Measurements from ENCODE around the gene CAMK1D. TPM values are rescaled to one million over a fixed set of nuclear protein-coding genes. Genes with fewer than 3 reads are reported as not detected.

CAMK1D gene
- total RNA-seq, 1 donor from 2014 or later: 1.8 TPM

- Histone ChIP-seq H3K27me3 (ENCODE audit: control insufficient read depth, insufficient read depth, low read length) (no peaks in the 10 kb centered on the region), H3K36me3 (ENCODE audit: control insufficient read depth, insufficient read depth, low read length) (no peaks in the 10 kb centered on the region), H3K4me3 (ENCODE audit: low read depth, low read length) (no peak overlapping the region)
- no peak for FAIRE-seq
- TF ChIP-seq, protein P1, sequence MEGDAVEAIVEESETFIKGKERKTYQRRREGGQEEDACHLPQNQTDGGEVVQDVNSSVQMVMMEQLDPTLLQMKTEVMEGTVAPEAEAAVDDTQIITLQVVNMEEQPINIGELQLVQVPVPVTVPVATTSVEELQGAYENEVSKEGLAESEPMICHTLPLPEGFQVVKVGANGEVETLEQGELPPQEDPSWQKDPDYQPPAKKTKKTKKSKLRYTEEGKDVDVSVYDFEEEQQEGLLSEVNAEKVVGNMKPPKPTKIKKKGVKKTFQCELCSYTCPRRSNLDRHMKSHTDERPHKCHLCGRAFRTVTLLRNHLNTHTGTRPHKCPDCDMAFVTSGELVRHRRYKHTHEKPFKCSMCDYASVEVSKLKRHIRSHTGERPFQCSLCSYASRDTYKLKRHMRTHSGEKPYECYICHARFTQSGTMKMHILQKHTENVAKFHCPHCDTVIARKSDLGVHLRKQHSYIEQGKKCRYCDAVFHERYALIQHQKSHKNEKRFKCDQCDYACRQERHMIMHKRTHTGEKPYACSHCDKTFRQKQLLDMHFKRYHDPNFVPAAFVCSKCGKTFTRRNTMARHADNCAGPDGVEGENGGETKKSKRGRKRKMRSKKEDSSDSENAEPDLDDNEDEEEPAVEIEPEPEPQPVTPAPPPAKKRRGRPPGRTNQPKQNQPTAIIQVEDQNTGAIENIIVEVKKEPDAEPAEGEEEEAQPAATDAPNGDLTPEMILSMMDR (IDR thresholded peaks at IDR 0.05; ENCODE audit: insufficient read depth, low read length, severe bottlenecking): no peak
- DNase-seq (ENCODE audit: low read depth): no peak
Observed at GRCh38 chr10:12797471-12798262, 448.3 kb downstream of the CAMK1D start.

DNA sequence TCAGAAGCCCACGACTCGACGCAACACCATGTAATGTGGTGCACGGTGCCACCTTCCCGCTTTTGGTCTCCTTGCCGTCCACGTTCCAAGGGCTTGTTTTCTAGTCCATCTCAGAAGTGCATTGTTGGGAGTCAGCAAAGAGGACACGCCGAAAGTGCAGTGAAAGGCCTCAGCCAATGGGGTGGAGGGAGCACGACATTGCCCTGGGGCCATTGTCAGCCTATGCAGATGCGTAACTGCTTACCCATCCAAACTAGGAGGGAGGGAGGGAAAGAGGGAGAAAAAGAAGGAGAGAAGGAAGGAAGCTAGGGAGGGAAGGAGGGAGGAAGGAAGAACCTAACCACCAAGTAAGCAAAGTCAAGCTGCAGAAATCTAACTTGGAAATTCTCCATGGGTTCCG is 449.8 kb downstream of the CAMK1D start:
- TF ChIP-seq, protein P1 (IDR thresholded peaks at IDR 0.05; ENCODE audit: insufficient read depth, low read length, severe bottlenecking): no peak
- no peak overlapping the region for H3K4me3 ChIP-seq (ENCODE audit: low read depth, low read length)
- DNase-seq (ENCODE audit: low read depth) (no peak), FAIRE-seq (no peak)
- H3K36me3 ChIP-seq (ENCODE audit: control insufficient read depth, insufficient read depth, low read length): no peaks in the 10 kb centered on the region
- no peaks in the 10 kb centered on the region for H3K27me3 ChIP-seq (ENCODE audit: control insufficient read depth, insufficient read depth, low read length)

DNA sequence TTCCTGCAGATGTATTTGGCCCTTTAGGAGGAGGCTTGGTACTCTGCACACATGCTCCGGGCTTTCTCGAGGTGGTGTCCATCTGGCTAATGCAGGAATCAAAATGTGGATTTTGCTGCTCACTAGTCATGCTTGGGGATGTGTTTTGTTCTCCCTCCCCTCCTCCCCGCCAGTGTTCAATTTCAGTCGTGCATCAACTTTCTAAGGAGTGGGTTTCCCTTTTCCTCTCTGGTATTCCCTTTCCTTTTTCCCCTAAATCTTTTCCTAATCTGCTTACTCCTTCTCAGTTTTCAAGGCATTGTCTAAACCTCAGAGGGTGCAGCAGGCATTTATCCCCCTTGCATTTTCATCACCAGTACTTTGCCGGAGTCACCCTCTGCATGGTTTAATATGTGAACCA is 450.4 kb downstream of the CAMK1D start:
- FAIRE-seq (no peak), DNase-seq (ENCODE audit: low read depth) (no peak)
- H3K27me3 ChIP-seq (ENCODE audit: control insufficient read depth, insufficient read depth, low read length): no peaks in the 10 kb centered on the region
- TF ChIP-seq, protein P1 (IDR thresholded peaks at IDR 0.05; ENCODE audit: insufficient read depth, low read length, severe bottlenecking): no peak
- no peak overlapping the region for H3K4me3 ChIP-seq (ENCODE audit: low read depth, low read length)
- H3K36me3 ChIP-seq (ENCODE audit: control insufficient read depth, insufficient read depth, low read length): no peaks in the 10 kb centered on the region

GRCh38 chr10:12800302-12800701 is 451.0 kb downstream of the CAMK1D start:
- Histone ChIP-seq H3K27me3 (ENCODE audit: control insufficient read depth, insufficient read depth, low read length) (no peaks in the 10 kb centered on the region), H3K4me3 (ENCODE audit: low read depth, low read length) (no peak overlapping the region), H3K36me3 (ENCODE audit: control insufficient read depth, insufficient read depth, low read length) (no peaks in the 10 kb centered on the region)
- DNase-seq (ENCODE audit: low read depth) (no peak), FAIRE-seq (no peak)
- TF ChIP-seq, protein P1 (IDR thresholded peaks at IDR 0.05; ENCODE audit: insufficient read depth, low read length, severe bottlenecking): no peak

DNA sequence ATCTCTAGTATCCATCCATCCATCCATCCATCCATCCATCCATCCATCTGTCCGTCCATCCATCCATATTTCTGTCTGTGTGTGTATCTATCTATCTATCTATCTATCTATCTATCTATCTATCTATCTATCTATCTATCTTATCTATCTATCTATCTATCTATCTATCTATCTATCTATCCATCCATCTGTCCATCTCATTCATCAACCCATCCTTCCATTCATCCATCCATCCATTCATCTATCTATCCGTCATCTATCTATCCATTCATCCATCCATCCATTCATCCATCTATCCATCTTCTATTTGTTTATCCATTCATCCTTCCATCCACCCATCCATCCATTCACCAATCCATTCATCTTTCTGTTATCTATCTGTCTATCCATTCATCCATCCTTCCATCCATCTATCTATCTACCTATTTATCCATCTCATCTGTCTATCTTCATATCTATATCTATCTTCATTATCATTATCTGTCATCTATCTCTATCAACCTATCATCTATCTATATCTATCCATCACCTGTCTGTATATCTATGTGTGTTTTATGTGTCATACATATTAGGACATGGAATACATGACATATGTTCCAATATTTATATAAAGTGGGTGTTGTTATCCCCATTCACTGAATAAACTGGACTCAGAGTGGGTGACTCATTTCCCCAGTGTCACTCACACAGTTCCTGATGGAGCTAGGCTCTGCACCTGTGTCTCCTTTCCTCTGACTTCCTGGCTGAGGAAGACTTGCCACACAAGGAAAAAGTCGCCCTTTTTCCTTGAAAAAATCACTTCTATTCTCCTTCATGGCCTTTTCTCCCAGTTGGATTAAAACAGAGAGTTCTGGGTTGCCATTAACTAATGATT is 452.1 kb downstream of the CAMK1D start:
- no peak for FAIRE-seq
- DNase-seq (ENCODE audit: low read depth): peak; percentile 47
- no peak overlapping the region for H3K4me3 ChIP-seq (ENCODE audit: low read depth, low read length)
- TF ChIP-seq, protein P1 (IDR thresholded peaks at IDR 0.05; ENCODE audit: insufficient read depth, low read length, severe bottlenecking): no peak
- no peaks in the 10 kb centered on the region for H3K27me3 ChIP-seq (ENCODE audit: control insufficient read depth, insufficient read depth, low read length)
- H3K36me3 ChIP-seq (ENCODE audit: control insufficient read depth, insufficient read depth, low read length): no peaks in the 10 kb centered on the region

Data from bronchial epithelial cell (primary cell).